GM21515 (cell line): ENCODE results near the gene ZYG11B.
"Not testable (repeated sequence)": the region's sequence is repeated elsewhere in the genome, so short reads cannot be mapped to it uniquely, and the experiment has no call there.

ENCODE experiments used
- ATAC-seq: cut with Tn5 transposase; IDR thresholded peaks from one replicate; pipeline ENCODE4 v1.9.1; 2021; ENCODE audit not compliant: unreplicated experiment

ZYG11B gene

DNA sequence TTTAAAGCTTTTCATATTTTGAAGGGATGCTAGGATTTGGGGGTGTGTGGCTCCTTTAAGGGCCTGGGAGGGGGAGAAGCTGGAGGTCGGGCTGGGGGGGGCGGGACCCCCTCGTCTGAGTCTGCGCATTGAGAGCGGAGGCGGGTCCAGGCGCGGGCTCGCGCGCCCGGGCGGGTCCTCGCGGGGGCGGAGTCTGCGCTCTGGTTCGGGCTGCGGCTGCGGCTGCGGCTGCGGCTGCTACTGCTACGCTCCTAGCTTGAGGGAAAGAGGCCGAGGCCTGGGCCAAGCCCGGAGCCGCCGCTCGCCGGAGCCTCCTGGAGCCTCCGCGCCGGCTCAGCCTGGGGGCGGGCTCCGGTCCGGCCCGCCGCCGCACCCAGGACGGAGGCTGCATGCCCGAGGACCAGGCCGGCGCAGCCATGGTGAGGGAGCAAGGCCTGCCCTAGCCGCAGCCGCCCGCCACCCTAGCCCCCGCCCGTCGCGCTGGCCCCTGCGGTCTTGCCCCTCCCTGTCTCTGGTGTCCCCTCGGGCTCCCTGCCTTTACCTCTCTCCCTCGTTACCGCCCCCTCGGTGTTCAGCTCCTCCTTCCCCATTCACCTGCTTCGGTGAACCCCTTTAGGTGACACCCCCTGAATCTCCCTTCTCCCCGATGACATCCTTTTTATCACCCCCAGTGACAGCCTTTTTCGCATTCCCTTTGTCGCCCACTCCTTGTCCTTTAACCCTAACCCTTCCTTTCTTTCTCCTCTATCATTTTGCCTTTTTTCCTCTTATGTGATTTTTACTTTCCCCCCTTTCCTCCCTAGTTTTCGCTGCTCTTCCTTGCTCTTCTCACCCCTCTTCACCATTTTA, at the start of gene ZYG11B:
ZYG11B (plus strand) TSS at position 189 of the 849 bp plus-strand sequence; CDS start at position 390, 201 bp downstream.
- peak; percentile 82 for ATAC-seq

DNA sequence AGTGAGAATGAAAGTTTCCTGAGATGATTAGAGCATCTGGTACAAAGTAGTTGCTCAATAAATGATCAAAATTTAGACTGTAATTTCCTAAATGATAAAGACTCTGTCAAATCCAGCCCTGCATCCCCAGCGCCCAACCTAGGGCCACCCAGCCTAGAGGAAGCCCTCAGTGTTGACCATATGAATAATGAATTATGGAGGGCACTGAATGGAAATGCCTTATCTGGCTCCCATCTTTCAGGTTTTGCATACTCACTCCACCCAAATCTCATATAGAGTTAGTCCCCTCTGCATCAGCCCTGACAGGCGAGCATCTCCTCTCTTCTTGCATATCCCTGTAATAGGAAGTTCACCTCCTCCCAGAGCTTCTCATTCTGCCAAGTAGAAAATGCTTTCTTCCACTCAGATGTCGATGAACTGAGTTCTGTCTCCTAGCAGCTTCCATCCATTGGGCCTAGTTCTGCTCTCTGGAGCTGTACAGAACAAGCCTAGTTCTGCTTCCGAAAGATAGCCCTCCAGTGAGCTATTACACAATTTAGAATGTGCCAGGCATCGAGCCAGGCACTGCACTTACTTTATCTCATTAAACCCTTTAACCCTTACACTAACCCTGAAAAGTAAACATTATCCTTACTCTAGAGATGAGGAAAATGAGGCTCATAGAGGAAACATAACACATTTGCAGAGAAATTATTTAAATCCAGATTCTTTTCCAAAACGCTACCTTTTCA, 49.0 kb upstream of the ZYG11B start:
- no peak for ATAC-seq

DNA sequence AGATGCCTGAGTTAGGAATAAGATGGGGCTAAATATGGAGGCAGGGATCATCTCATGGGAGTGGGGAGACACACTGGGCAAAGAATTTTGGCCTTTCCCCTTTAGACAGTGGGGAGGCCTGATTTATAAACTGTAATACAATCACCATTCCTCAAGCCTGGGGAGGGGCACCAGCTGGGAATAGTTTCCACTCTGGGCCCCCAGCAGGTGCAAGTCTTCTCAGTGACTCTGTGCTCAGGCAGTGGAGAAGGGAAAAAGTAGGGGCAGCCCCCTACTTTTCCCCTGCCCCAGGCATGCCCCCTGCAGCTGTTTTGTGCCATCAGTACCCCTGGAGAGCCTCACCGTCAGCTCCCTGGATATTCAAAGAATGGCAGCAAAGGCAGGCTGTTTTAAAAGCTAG, 47.2 kb upstream of the ZYG11B start:
- ATAC-seq = no peak

DNA sequence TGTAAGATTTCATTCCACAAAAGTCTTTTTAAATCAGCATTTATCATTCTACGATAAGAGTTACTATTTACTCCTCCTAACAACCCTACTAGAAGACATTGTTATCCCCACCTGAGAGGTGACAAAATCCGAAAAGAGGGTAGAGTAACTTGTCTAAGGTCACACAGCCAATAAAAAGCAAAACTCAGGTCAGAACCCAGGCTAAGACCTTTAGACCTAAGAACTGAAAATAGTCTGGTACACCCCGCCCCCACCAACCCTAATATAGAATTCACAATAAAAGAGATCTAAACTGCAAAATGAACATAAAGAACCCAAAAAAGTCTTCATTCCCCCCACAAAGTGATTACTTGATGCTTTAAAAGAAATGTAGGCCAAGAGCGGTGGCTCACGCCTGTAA, 46.8 kb upstream of the ZYG11B start:
- no peak for ATAC-seq

DNA sequence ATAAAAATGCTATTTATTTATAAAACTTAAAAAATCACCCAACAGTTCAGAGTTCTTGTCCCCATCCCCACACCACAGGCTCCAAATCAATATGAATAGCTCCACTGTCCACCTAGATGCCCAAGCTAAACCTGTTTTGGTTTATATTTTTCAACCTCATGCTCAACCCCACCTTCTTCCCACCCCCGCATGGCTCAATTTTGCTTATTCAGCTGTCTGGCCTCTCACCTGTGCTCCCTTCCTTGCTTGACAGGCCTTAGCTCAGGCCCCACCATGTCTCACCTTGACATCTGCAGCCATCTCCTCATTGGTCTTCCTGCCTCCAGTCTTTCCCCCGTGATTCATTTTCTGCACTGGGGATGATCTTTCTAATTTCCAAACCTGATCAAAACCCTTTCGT, 45.9 kb upstream of the ZYG11B start:
- ATAC-seq = no peak

DNA sequence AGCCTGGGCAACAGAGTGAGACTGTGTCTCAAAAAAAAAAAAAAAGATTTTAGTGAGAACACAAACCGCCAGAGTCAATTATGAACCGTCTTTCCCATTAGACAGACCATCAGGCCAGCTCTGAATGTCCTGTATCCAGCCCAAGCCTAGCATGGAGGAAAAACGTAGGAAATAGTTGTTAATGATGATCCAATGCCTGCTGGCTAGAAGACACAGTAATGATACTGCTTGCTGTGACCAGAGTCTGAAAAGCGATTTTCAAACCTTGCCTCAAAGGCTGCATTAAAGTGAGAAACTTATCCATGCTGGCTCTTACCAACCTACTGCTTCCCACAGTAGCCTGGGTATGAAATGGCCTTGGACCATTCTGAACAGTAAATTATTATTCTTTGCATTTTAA, 45.1 kb upstream of the ZYG11B start:
- no peak for ATAC-seq

DNA sequence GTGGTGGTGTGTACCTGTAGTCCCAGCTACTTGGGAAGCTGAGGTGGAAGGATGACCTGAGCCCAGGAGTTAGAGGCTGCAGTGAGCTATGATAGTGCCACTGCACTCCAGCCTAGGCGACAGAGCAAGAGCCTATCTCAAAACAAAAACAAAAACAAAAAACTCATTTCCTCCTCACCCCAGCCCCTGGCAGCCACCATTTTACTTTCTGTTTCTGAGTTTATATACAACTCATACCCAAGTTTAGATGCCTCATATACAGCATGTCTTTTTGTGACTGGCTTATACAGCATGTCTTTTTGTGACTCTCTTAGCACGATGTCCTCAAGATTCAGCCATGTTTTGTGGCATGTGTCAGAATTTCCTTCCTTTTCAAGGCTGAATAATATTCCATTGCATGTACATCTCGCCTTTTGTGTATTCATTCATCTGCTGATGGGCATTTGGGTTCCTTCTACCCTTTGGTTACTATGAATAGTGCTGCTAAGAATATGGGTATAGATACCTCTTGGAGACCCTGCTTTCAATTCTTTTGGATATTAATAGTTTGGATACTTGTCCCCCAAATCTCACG, 42.8 kb upstream of the ZYG11B start:
- ATAC-seq = no peak

DNA sequence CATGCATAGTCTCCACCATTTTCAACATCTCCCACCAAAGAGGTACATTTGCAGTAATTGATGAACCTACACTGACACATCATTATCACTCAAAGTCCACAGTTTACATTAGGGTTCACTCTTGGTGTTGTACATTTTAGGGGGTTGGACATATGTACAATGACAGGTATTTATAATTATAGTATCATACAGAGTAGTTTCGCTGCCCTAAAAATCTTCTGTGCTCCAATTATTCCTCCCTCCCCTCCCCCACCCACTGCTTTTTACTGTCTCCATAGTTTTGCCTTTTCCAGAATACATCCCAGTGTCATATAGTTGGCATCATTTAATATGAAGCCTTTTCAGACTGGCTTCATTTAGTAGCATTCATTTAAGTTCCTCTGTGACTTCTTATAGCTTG, 41.7 kb upstream of the ZYG11B start:
- ATAC-seq = no peak

DNA sequence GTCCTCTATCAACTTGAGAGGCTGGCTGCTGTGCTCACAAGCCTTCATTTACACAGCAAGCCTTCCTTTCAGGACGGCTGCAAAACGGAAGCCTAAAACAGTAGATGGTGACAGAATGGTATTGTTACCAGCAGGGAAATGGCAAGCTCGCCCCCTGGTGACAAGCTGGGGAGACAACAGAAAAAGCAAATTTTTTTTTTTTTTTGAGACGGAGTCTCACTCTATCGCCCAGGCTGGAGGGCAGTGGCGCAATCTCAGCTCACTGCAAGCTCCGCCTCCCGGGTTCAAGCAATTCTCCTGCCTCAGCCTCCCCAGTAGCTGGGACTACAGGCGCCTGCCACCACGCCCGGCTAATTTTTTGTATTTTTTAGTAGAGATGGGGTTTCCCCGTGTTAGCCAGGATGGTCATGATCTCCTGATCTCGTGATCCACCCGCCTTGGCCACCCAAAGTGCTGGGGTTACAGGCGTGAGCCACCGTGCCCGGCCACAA, 39.9 kb upstream of the ZYG11B start:
- ATAC-seq = not testable (repeated sequence)

DNA sequence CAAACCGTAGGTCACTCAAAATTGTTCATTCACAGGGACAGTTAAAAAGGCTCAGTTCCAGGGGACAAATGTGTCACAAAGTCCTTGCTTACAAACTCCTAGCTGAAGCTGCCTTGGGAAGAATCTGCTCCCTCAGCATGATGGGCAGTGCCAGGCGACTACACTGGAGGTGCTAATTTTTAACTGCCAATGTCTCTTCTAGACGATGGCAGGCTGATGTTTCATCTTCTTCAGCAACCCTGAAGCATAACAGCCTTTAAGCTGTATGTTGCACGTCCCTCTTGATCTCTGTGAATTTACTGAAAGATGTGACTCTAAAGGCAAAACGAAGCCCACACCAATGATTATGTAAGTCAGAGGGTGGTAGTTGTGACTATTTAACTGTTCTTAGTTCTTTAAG, 39.4 kb upstream of the ZYG11B start:
- no peak for ATAC-seq

DNA sequence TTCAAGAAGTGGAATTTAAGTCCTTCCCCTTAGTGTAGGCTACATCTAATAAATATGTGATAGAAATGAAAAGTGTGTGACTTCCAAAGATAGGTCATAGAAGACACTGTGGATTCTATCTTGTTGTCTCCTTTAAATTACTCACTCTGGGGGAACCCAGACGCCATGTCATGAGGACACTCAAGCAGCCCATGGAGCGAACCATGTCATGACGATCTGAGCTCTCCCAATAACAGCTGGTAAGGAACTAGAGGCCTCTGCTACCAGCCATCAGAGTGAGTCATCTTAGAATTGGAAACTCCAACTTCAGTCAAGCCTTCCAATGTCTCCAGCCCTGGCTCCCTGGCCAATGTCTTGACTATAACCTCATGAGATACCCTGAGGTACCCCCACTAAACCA, 34.4 kb upstream of the ZYG11B start:
- no peak for ATAC-seq

DNA sequence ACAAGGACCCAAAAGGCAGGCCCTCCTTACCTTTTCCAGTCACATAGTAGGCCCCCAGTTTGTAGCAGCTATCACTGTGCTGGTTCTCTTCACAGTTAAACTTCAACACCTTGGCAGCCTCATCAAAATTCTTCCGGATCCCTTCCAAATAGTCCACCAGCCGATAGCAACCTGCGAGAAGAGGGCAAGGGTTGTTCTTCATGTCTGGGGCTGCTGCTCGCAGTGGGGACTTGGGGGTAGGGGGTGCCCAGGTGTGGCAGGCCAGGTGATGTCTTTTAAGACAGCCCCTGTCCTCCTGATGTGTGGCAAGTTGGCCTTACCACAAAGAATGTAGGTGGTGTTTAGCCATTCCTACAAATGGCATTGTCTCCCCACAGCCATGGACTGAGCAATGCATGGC, 33.6 kb upstream of the ZYG11B start:
- no peak for ATAC-seq

DNA sequence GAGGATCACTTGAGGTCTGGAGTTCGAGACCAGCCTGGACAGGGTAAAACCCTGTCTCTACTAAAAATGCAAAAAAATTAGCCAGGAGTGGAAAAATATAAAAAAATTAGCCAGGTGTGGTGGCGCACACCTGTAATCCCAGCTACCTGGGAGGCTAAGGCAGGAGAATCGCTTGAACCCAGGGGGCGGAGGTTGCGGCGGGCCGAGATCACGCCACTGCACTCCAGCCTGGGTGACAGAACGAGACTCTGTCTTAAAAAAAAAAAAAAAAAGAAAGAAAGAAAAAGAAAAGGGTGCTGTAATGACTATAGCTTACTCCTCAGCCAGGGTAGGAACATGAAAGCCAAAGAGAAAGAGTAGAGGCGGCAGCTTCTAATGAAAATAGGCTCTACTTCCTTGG, 32.9 kb upstream of the ZYG11B start:
- not testable (repeated sequence) for ATAC-seq

DNA sequence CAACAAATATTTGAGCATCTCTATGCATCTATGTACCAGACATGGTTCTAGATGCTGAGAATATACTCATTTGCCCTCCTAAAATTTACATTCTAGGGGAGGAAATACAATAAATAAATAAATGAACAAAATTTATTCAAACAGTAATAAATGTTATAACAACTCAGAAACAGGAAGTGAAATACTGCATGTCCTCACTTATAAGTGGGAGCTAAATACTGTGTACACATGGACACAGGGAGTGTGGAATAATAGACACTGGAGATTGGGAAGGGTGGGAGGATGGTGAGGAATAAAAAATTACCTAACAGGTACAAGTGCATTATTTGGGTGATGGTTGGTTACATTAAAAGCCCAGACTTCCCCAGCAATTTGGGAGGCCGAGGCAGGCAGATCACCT, 32.4 kb upstream of the ZYG11B start:
- no peak for ATAC-seq

DNA sequence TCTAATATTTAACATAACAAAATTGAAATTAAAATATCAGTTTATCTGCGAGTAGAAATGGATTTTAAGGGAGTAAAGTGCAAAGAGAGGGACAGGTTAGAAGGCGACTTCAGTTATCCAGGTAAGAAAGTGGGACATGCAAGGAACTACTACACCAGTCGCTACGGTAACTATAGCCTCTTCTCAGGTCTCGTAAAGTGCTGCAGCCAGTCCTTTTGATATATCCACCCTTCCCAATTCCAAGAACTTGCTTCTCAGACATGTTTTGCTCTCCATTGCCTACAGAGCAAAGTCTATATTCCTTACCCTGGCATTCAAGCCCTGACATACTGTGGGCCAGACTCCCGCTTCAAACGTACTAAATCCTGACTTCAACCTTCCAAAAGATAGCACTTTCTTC, 30.6 kb upstream of the ZYG11B start:
- no peak for ATAC-seq

DNA sequence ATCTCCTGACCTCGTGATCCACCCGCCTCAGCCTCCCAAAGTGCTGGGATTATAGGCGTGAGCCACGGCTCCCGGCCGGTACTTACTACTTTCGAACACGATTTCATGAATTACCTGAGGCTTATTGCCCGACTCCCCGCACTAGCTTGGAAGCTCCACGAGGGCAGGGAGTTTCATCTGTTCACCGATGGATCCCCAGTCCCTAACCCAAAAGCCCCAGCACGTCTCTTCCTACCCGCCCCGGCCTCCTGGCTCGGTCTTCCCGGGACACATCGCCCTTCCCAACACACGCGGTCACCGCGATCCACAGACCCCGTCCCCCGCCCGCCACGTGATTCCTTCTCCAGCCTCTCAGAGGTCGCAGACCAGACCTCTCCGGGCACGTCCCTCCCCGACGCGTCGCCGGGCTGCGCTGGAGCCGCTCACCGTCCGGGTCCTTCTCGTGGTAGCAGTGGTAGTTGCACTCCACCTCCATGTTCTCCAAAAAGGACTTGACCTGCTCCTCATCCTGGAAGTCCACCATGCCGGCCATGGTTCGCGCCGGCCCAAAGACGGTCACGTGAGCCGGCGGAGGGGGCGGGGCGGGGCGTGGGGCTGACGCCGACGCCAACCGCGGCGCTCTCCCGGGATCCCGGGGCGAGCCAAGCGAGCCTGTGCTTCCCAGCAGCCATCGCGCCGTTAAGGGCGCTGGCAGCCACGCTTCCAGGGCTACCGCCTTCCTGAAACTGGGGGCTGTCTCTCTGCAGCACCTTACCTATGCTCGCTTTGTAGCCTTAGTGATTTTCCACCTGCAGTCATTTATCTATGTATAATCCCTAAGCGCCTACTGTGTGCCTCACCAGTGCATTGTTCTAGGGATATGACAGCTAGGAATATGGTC, 28.2 kb upstream of the ZYG11B start, which contains the start of gene COA7:
COA7 (minus strand) TSS at position 553 of the 880 bp plus-strand sequence; CDS start at position 532, 21 bp downstream.
- peak; percentile 46 for ATAC-seq

DNA sequence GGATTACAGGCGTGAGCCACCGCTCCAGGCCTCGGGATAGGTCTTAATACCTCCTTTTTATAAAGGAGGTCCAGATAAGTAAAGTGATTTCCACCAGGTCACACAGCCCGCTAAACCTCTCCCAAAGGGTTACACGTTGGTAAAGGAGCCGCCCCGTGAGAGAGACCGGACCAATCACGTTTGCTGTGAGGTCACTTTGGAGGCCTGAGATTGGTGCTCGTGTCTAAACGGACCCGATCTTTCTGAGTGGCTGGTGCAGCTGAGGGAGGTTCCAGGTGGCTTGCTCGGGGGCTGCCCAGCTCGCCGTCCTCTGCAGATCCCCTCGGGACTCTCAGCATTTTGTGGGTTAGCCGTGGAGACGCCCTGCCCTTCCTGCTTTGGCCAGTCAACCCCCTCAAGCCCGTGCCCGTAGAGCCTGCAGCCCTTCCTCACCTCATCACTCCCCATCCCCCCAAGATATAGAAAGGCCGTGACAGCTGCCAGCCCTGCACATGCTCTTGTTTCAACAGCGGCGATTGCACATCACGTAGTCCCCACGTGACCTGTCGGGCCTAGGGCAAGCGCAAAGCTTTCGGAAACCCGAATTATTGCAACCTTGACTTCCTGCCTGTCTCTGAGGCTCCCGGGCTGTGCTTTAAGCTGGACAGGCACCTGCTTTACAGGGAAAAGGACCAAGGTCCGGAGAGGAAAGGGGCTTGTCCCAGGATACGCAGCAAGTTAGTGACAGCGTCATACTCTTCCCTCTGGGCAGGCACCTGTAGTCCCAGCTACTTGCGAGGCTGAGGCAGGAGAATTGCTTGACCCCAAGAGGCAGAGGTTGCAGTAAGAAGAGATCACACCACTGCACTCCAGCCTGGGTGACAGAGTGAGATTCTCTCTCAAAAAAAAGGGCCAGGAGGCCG, 23.1 kb upstream of the ZYG11B start:
- ATAC-seq = peak; percentile 85

DNA sequence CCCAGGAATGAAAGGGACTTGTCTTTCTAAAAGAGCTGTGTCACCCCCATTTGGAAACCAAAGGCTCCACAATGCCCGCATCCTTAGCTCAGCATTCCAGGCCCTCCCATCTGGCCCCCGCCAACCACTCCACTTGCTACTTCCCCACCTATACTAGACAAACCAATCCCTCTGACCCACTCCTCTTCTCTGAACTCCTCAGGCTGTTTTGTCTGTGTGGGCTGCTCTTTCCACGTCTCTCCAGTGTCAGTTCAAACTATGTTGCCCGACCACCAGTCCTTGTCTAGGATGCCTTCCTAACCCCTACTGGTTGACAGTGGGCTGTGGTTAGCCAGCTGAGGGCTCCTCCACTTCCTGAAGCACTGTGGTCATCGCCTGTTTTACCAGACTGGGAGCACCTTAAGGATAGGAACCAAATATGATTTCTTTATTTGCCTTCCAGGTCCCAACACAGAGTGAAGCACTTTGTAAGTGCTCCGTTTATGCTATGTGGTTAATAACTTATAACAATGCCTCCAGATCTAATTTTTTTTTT, 20.1 kb upstream of the ZYG11B start:
- no peak for ATAC-seq
